Gastrocnemius medialis (tissue), 4 donors: ENCODE measurements around the gene ZNF627. TPM values are rescaled to one million over a fixed set of nuclear protein-coding genes. Genes with fewer than 3 reads are reported as not detected.

Experiments
- ATAC-seq, 2 donors: fragments of 150-250 bp; one replicate each; pipeline ENCODE4 v1.9.1; 2016
- DNase-seq, 2 donors: peaks; one replicate each; pipeline ENCODE4 v3.0.0-alpha.2; 2019
- H3K27ac ChIP-seq, 4 donors: fragments of 200-600 bp; sonication (generic); 1 replicate in 1 of 4; 2 replicates in 3 of 4; pipeline ENCODE4 v1.5.1; 2016 to 2018; ENCODE audit warnings: mild to moderate bottlenecking in 2 of 4, moderate library complexity in 1 of 4
- H3K27me3 ChIP-seq, 3 donors: fragments of 200-600 bp; sonication (generic) in 2 of 3; 1 replicate in 1 of 3; 2 replicates in 2 of 3; pipeline versions ENCODE4 v1.5.1 to v1.6.0; 2016 to 2019; ENCODE audit warnings: mild to moderate bottlenecking in 1 of 3, moderate library complexity in 1 of 3
- H3K36me3 ChIP-seq, 2 donors: fragments of 200-600 bp; sonication (generic) in 1 of 2; one replicate each; pipeline ENCODE4 v1.5.1; 2017 to 2018
- H3K4me1 ChIP-seq, 2 donors: fragments of 200-600 bp; sonication (generic) in 1 of 2; one replicate each; pipeline ENCODE4 v1.5.1; 2016 to 2017; ENCODE audit warnings: mild to moderate bottlenecking in 2 of 2
- H3K4me3 ChIP-seq, 4 donors: fragments of 200-600 bp; sonication (generic) in 3 of 4; 1 replicate in 1 of 4; 2 replicates in 3 of 4; pipeline ENCODE4 v1.5.1; 2016 to 2019; ENCODE audit warnings: mild to moderate bottlenecking in 2 of 4
- H3K9me3 ChIP-seq, 3 donors: fragments of 200-600 bp; sonication (generic) in 2 of 3; 1 replicate in 1 of 3; 2 replicates in 2 of 3; pipeline ENCODE4 v1.5.1; 2016 to 2019
- CTCF ChIP-seq, 5 experiments: fragments of 450-650 bp in 3 of 5; fragments of 200-600 bp in 2 of 5; sonication (generic) in 2 of 5; IDR thresholded peaks in 4 of 5; conservative IDR thresholded peaks in 1 of 5; 1 replicate in 4 of 5; 2 replicates in 1 of 5; pipeline ENCODE4 v1.5.1; 2016 to 2019; ENCODE audit warnings: antibody characterized with exemption in 5 of 5, mild to moderate bottlenecking in 3 of 5, moderate library complexity in 3 of 5
- POLR2A ChIP-seq, 2 donors: fragments of 450-650 bp; IDR thresholded peaks; one replicate each; pipeline ENCODE4 v1.6.1; 2017; ENCODE audit warnings: antibody characterized with exemption in 2 of 2, mild to moderate bottlenecking in 2 of 2, moderate library complexity in 2 of 2
- in situ Hi-C, 4 donors: fragments of 200-750 bp; cut with MboI; loops; one replicate each; pipeline versions ENCODE4 v1.15.0 to v1.8.0; 2017; ENCODE audit warnings: low sequenced_read_pairs in 4 of 4
- intact Hi-C: fragments of 100-400 bp; cut with DNase I; formaldehyde crosslinking; loops from one replicate; pipeline ENCODE4 v1.15.1; 2023; ENCODE audit warnings: low total_unique reads
- total RNA-seq, 4 donors: library from RNA; depleted of rRNA; stranded (reverse); fragments of >200 nt; gene quantifications; one replicate each; pipeline versions ENCODE4 v1.1.0 to v1.2.3, GENCODE V29; 2016

Gene ZNF627
- total RNA-seq, 4 donors from 2014 or later = 2.3 to 4.5 (median 3.7) TPM

- Histone ChIP-seq H3K27me3 (no peaks in the 10 kb centered on the region), H3K9me3 (peaks cover 0 to 3% (median 0%) of the 10 kb centered on the region in 3 donors), H3K36me3 (no peaks in the 10 kb centered on the region), H3K4me3 (no peak overlapping the region), H3K27ac (no peak overlapping the region), H3K4me1 (no peaks in the 10 kb centered on the region)
- in situ Hi-C loops = no loop called here
- no peak for DNase-seq
- intact Hi-C loops = no loop called here
- ATAC-seq = no peak
- no peak for TF ChIP-seq CTCF (IDR thresholded peaks at IDR 0.05 in 4 of 5, conservative IDR thresholded peaks at IDR 0.05 in 1 of 5)
- no peak for TF ChIP-seq POLR2A (IDR thresholded peaks at IDR 0.05)
These were observed 61.7 kb downstream of the ZNF627 start for GRCh38 chr19:11658970-11659369.

- no peak for DNase-seq
- Histone ChIP-seq H3K4me3 (no peak overlapping the region), H3K27ac (no peak overlapping the region), H3K4me1 (no peaks in the 10 kb centered on the region), H3K9me3 (no peaks in the 10 kb centered on the region), H3K27me3 (no peaks in the 10 kb centered on the region), H3K36me3 (no peaks in the 10 kb centered on the region)
- intact Hi-C loops (no loop called here), in situ Hi-C loops (no loop called here)
- ATAC-seq = no peak
- no peak for TF ChIP-seq CTCF (IDR thresholded peaks at IDR 0.05 in 4 of 5, conservative IDR thresholded peaks at IDR 0.05 in 1 of 5)
These were observed 62.3 kb downstream of the ZNF627 start for GRCh38 chr19:11659612-11660011.

GRCh38 chr19:11662278-11662677 lies 65.0 kb downstream of the ZNF627 start:
- no peak overlapping the region for H3K4me3 ChIP-seq
- no peak overlapping the region for H3K27ac ChIP-seq
- no peak for DNase-seq
- no peak for ATAC-seq
- no peak for TF ChIP-seq POLR2A (IDR thresholded peaks at IDR 0.05)
- no peaks in the 10 kb centered on the region for H3K9me3 ChIP-seq
- no peaks in the 10 kb centered on the region for H3K36me3 ChIP-seq
- in situ Hi-C loops = no loop called here
- H3K27me3 ChIP-seq = no peaks in the 10 kb centered on the region
- intact Hi-C loops = no loop called here
- no peaks in the 10 kb centered on the region for H3K4me1 ChIP-seq

- intact Hi-C loops = no loop called here
These were observed 65.9 kb downstream of the ZNF627 start for GRCh38 chr19:11663181-11663591.

More at GRCh38 chr19:11663181-11663591, 65.9 kb downstream of the ZNF627 start:
- no peaks in the 10 kb centered on the region for H3K4me1 ChIP-seq
- H3K36me3 ChIP-seq = no peaks in the 10 kb centered on the region
- DNase-seq = no peak
- H3K27me3 ChIP-seq = no peaks in the 10 kb centered on the region
- H3K4me3 ChIP-seq = no peak overlapping the region
- no peaks in the 10 kb centered on the region for H3K9me3 ChIP-seq
- H3K27ac ChIP-seq = no peak overlapping the region
- no peak for ATAC-seq
- TF ChIP-seq POLR2A (IDR thresholded peaks at IDR 0.05) (no peak), CTCF (IDR thresholded peaks at IDR 0.05 in 4 of 5, conservative IDR thresholded peaks at IDR 0.05 in 1 of 5) (no peak)
- in situ Hi-C loops = no loop called here

Other genes with a start within 250 kb of the ZNF627 start
- 10 to 100 TPM; 18.6 to 46.2 (median 36.9) TPM for gene PLPPR2, start 242.1 kb upstream of the ZNF627 start, total RNA-seq
- 1 to 10 TPM in 3 of 4 donors, under 1 TPM in 1; 0.51 to 1.7 (median 1.2) TPM for gene SWSAP1, start 222.8 kb upstream of the ZNF627 start, total RNA-seq
- 1 to 10 TPM; 1.3 to 6.0 (median 2.2) TPM for gene EPOR, start 213.2 kb upstream of the ZNF627 start, total RNA-seq
- 1 to 10 TPM in 2 of 4 donors, under 1 TPM in 2; 0.33 to 7.0 (median 1.3) TPM for gene RGL3, start 178.2 kb upstream of the ZNF627 start, total RNA-seq
- not detected for gene ODAD3, start 162.4 kb upstream of the ZNF627 start, total RNA-seq
- gene PRKCSH, start 161.8 kb upstream of the ZNF627 start, total RNA-seq = 10 to 100 TPM; 31.6 to 54.2 (median 50.6) TPM
- not detected for gene ELAVL3, start 116.4 kb upstream of the ZNF627 start, total RNA-seq
- 10 to 100 TPM in 2 of 4 donors, 1 to 10 TPM in 2; 5.6 to 25.8 (median 10.1) TPM for gene ZNF653, start 91.6 kb upstream of the ZNF627 start, total RNA-seq
- 100 to 1,000 TPM in 3 of 4 donors, 10 to 100 TPM in 1; 82.9 to 199 (median 129) TPM for gene ECSIT, start 68.3 kb upstream of the ZNF627 start, total RNA-seq
- gene CNN1, start 58.6 kb upstream of the ZNF627 start, total RNA-seq = 1 to 10 TPM in 3 of 4 donors, under 1 TPM in 1; 0.92 to 6.7 (median 3.9) TPM
- 10 to 100 TPM; 21.5 to 37.5 (median 27.2) TPM for gene ELOF1, start 38.3 kb upstream of the ZNF627 start, total RNA-seq
- 1 to 10 TPM; 1.3 to 5.9 (median 2.6) TPM for gene ACP5, start 19.8 kb upstream of the ZNF627 start, total RNA-seq
- 1 to 10 TPM; 1.4 to 4.1 (median 2.6) TPM for gene ZNF823, start 141.5 kb downstream of the ZNF627 start, total RNA-seq
- 1 to 10 TPM; 1.1 to 7.6 (median 2.9) TPM for gene ZNF441, start 169.5 kb downstream of the ZNF627 start, total RNA-seq
- gene ZNF491, start 201.0 kb downstream of the ZNF627 start, total RNA-seq = 1 to 10 TPM in 3 of 4 donors, under 1 TPM in 1; 0.92 to 1.8 (median 1.4) TPM
- 1 to 10 TPM; 2.5 to 5.5 (median 4.2) TPM for gene ZNF440, start 216.8 kb downstream of the ZNF627 start, total RNA-seq